Right atrium auricular region (tissue), 2 donors: ENCODE measurements around the gene MYO9A. TPM values are rescaled to one million over a fixed set of nuclear protein-coding genes. Genes with fewer than 3 reads are reported as not detected.

Source experiments
- DNase-seq: peaks from one replicate; pipeline ENCODE4 v3.0.0-alpha.2; 2019; ENCODE audit warnings: low spot score
- H3K27ac ChIP-seq, 2 donors: fragments of 200-600 bp; sonication (generic); 1 replicate in 1 of 2; 2 replicates in 1 of 2; pipeline ENCODE4 v1.5.1; 2016 to 2019
- H3K27me3 ChIP-seq, 2 donors: fragments of 200-600 bp; sonication (generic); one replicate each; pipeline versions ENCODE4 v1.5.1 to v1.6.0; 2017 to 2019
- H3K36me3 ChIP-seq: fragments of 200-600 bp; sonication (generic); one replicate; pipeline ENCODE4 v1.5.1; 2016
- H3K4me1 ChIP-seq, 2 donors: fragments of 200-600 bp; sonication (generic); one replicate each; pipeline versions ENCODE4 v1.5.1 to v1.6.0; 2017 to 2019
- H3K4me3 ChIP-seq, 2 donors: fragments of 200-600 bp; sonication (generic); 1 replicate in 1 of 2; 2 replicates in 1 of 2; pipeline ENCODE4 v1.5.1; 2017 to 2019; ENCODE audit warnings: mild to moderate bottlenecking in 1 of 2, moderate library complexity in 1 of 2
- H3K9me3 ChIP-seq, 2 donors: fragments of 200-600 bp; sonication (generic); one replicate each; pipeline ENCODE4 v1.5.1; 2019
- CTCF ChIP-seq, 2 donors: fragments of 200-600 bp; sonication (generic); IDR thresholded peaks; one replicate each; pipeline ENCODE4 v1.5.1; 2019; ENCODE audit warnings: antibody characterized with exemption in 2 of 2
- total RNA-seq, 2 donors: library from RNA; depleted of rRNA; stranded (reverse); fragments of >200 nt; gene quantifications; one replicate each; pipeline ENCODE4 v1.1.0, GENCODE V29; 2016

MYO9A gene
- total RNA-seq, 2 donors from 2014 or later, result 23.4 to 24.1 TPM

GRCh38 chr15:71775856-71776255 is 342.1 kb downstream of the MYO9A start:
- H3K4me1 ChIP-seq, result peaks cover 0 to 11% of the 10 kb centered on the region in 2 donors
- TF ChIP-seq CTCF (IDR thresholded peaks at IDR 0.05), result no peak
- no peak overlapping the region for H3K4me3 ChIP-seq
- H3K27me3 ChIP-seq, result no peaks in the 10 kb centered on the region
- no peaks in the 10 kb centered on the region for H3K36me3 ChIP-seq
- H3K9me3 ChIP-seq, result no peaks in the 10 kb centered on the region
- no peak overlapping the region for H3K27ac ChIP-seq
- DNase-seq, result no peak

- Histone ChIP-seq H3K27me3 (no peaks in the 10 kb centered on the region), H3K27ac (no peak overlapping the region), H3K9me3 (no peaks in the 10 kb centered on the region), H3K4me1 (no peaks in the 10 kb centered on the region), H3K4me3 (no peak overlapping the region), H3K36me3 (no peaks in the 10 kb centered on the region)
- no peak for TF ChIP-seq CTCF (IDR thresholded peaks at IDR 0.05)
- DNase-seq, result no peak
These were observed 344.6 kb downstream of the MYO9A start for GRCh38 chr15:71773206-71773859.

Other genes starting within 250 kb of the MYO9A start
- gene SENP8, start 253 bp upstream of the MYO9A start, total RNA-seq, result 1 to 10 TPM; 1.9 to 3.3 TPM
- under 1 TPM in 1 of 2 donors, not detected in 1; 0.83 TPM for gene GRAMD2A, start 79.6 kb upstream of the MYO9A start, total RNA-seq
- 100 to 1,000 TPM; 538 to 934 TPM for gene PKM, start 113.0 kb upstream of the MYO9A start, total RNA-seq
- 10 to 100 TPM; 29.9 to 44.1 TPM for gene PARP6, start 154.4 kb upstream of the MYO9A start, total RNA-seq
- under 1 TPM; 0.28 to 0.74 TPM for gene CELF6, start 202.0 kb upstream of the MYO9A start, total RNA-seq